ENCODE results near the gene B3GAT1.

The B3GAT1 gene

GRCh38 chr11:134340354-134340964 lies 71.6 kb downstream of the B3GAT1 start:
- DNase-seq, result no peak
- TF ChIP-seq EZH2phosphoT487 (IDR thresholded peaks at IDR 0.05; ENCODE audit: low read length), result no peak
- TF ChIP-seq CTCF (IDR thresholded peaks at IDR 0.05; ENCODE audit: low read length), result no peak
- no peak for TF ChIP-seq EZH2 (optimal IDR thresholded peaks at IDR 0.05; ENCODE audit: low read depth, low read length)
- H3K4me3 ChIP-seq (ENCODE audit: low read length), result no peak overlapping the region

GRCh38 chr11:134339756-134340155 lies 72.3 kb downstream of the B3GAT1 start:
- Histone ChIP-seq H3K9me2 (replicated peaks; ENCODE audit: insufficient read depth, low read length) (no peaks in the 10 kb centered on the region), H3K27me3 (replicated peaks; ENCODE audit: insufficient read depth, low read length) (0 out of 2 replicates have a peak, but pooled peaks cover 2% of the 10 kb centered on the region), H3K27ac (ENCODE audit: low read length) (no peak overlapping the region), H4K20me1 (ENCODE audit: insufficient read depth, low read length) (no peaks in the 10 kb centered on the region), H3K79me2 (ENCODE audit: low read length) (no peaks in the 10 kb centered on the region), H3K4me3 (ENCODE audit: low read length) (no peak overlapping the region), H3K4me2 (ENCODE audit: low read depth, low read length) (no peak overlapping the region), H3F3A (ENCODE audit: insufficient read depth, low read length) (no peaks in the 10 kb centered on the region), H3K9me3 (replicated peaks; ENCODE audit: insufficient read depth, low read length) (no peaks in the 10 kb centered on the region), H3K9ac (ENCODE audit: low read length) (no peak overlapping the region), H3K36me3 (replicated peaks; ENCODE audit: insufficient read depth, low read length) (no peaks in the 10 kb centered on the region), H2AFZ (ENCODE audit: low read length) (no peak overlapping the region), H3K4me1 (ENCODE audit: low read length) (no peaks in the 10 kb centered on the region)
- no peak for TF ChIP-seq EZH2 (optimal IDR thresholded peaks at IDR 0.05; ENCODE audit: low read depth, low read length)
- no peak for DNase-seq

More at GRCh38 chr11:134340354-134340964, 71.6 kb downstream of the B3GAT1 start:
- no peak overlapping the region for H3K4me2 ChIP-seq (ENCODE audit: low read depth, low read length)
- no peaks in the 10 kb centered on the region for H3K9me3 ChIP-seq (replicated peaks; ENCODE audit: insufficient read depth, low read length)
- H4K20me1 ChIP-seq (ENCODE audit: insufficient read depth, low read length), result no peaks in the 10 kb centered on the region
- H3K27ac ChIP-seq (ENCODE audit: low read length), result no peak overlapping the region
- H3K27me3 ChIP-seq (replicated peaks; ENCODE audit: insufficient read depth, low read length), result 0 out of 2 replicates have a peak, but pooled peaks cover 2% of the 10 kb centered on the region
- H2AFZ ChIP-seq (ENCODE audit: low read length), result no peak overlapping the region
- no peaks in the 10 kb centered on the region for H3K79me2 ChIP-seq (ENCODE audit: low read length)
- no peaks in the 10 kb centered on the region for H3K9me2 ChIP-seq (replicated peaks; ENCODE audit: insufficient read depth, low read length)
- H3K4me1 ChIP-seq (ENCODE audit: low read length), result no peaks in the 10 kb centered on the region
- H3F3A ChIP-seq (ENCODE audit: insufficient read depth, low read length), result no peaks in the 10 kb centered on the region
- H3K36me3 ChIP-seq (replicated peaks; ENCODE audit: insufficient read depth, low read length), result no peaks in the 10 kb centered on the region
- no peak overlapping the region for H3K9ac ChIP-seq (ENCODE audit: low read length)

- H2AFZ ChIP-seq (ENCODE audit: low read length), result no peak overlapping the region
- H3K27me3 ChIP-seq (replicated peaks; ENCODE audit: insufficient read depth, low read length), result 0 out of 2 replicates have a peak, but pooled peaks cover 2% of the 10 kb centered on the region
- no peaks in the 10 kb centered on the region for H3K9me3 ChIP-seq (replicated peaks; ENCODE audit: insufficient read depth, low read length)
- DNase-seq, result no peak
- H3K4me2 ChIP-seq (ENCODE audit: low read depth, low read length), result no peak overlapping the region
- no peak overlapping the region for H3K9ac ChIP-seq (ENCODE audit: low read length)
- no peaks in the 10 kb centered on the region for H4K20me1 ChIP-seq (ENCODE audit: insufficient read depth, low read length)
- H3K36me3 ChIP-seq (replicated peaks; ENCODE audit: insufficient read depth, low read length), result no peaks in the 10 kb centered on the region
- no peak overlapping the region for H3K4me3 ChIP-seq (ENCODE audit: low read length)
- H3F3A ChIP-seq (ENCODE audit: insufficient read depth, low read length), result no peaks in the 10 kb centered on the region
- H3K4me1 ChIP-seq (ENCODE audit: low read length), result no peaks in the 10 kb centered on the region
- no peaks in the 10 kb centered on the region for H3K9me2 ChIP-seq (replicated peaks; ENCODE audit: insufficient read depth, low read length)
- no peak for TF ChIP-seq CTCF (IDR thresholded peaks at IDR 0.05; ENCODE audit: low read length)
- no peak for TF ChIP-seq EZH2 (optimal IDR thresholded peaks at IDR 0.05; ENCODE audit: low read depth, low read length)
- no peak for TF ChIP-seq EZH2phosphoT487 (IDR thresholded peaks at IDR 0.05; ENCODE audit: low read length)
- no peak overlapping the region for H3K27ac ChIP-seq (ENCODE audit: low read length)
- no peaks in the 10 kb centered on the region for H3K79me2 ChIP-seq (ENCODE audit: low read length)
Measured at GRCh38 chr11:134338654-134339053, 73.4 kb downstream of the B3GAT1 start.

GRCh38 chr11:134338068-134338467 lies 74.0 kb downstream of the B3GAT1 start:
- H3K4me1 ChIP-seq (ENCODE audit: low read length), result no peaks in the 10 kb centered on the region
- no peak overlapping the region for H3K4me3 ChIP-seq (ENCODE audit: low read length)
- DNase-seq, result no peak
- H3K9me2 ChIP-seq (replicated peaks; ENCODE audit: insufficient read depth, low read length), result no peaks in the 10 kb centered on the region
- no peak overlapping the region for H2AFZ ChIP-seq (ENCODE audit: low read length)
- no peaks in the 10 kb centered on the region for H3K36me3 ChIP-seq (replicated peaks; ENCODE audit: insufficient read depth, low read length)
- TF ChIP-seq EZH2 (optimal IDR thresholded peaks at IDR 0.05; ENCODE audit: low read depth, low read length) (no peak), EZH2phosphoT487 (IDR thresholded peaks at IDR 0.05; ENCODE audit: low read length) (no peak), CTCF (IDR thresholded peaks at IDR 0.05; ENCODE audit: low read length) (no peak)
- H3K9ac ChIP-seq (ENCODE audit: low read length), result no peak overlapping the region
- H3K27ac ChIP-seq (ENCODE audit: low read length), result no peak overlapping the region
- no peaks in the 10 kb centered on the region for H3K79me2 ChIP-seq (ENCODE audit: low read length)
- no peaks in the 10 kb centered on the region for H3F3A ChIP-seq (ENCODE audit: insufficient read depth, low read length)
- H4K20me1 ChIP-seq (ENCODE audit: insufficient read depth, low read length), result no peaks in the 10 kb centered on the region
- no peaks in the 10 kb centered on the region for H3K27me3 ChIP-seq (replicated peaks; ENCODE audit: insufficient read depth, low read length)
- no peak overlapping the region for H3K4me2 ChIP-seq (ENCODE audit: low read depth, low read length)
- no peaks in the 10 kb centered on the region for H3K9me3 ChIP-seq (replicated peaks; ENCODE audit: insufficient read depth, low read length)
